GM03348 (cell line): Measurements from ENCODE around the gene ERBIN.
"Not testable (repeated sequence)": the region's sequence is repeated elsewhere in the genome, so short reads cannot be mapped to it uniquely, and the experiment has no call there.

ENCODE experiments used
- DNase-seq: peaks from one replicate; pipeline ENCODE4 v3.0.0; 2012; ENCODE audit warnings: low spot score

ERBIN gene

DNA sequence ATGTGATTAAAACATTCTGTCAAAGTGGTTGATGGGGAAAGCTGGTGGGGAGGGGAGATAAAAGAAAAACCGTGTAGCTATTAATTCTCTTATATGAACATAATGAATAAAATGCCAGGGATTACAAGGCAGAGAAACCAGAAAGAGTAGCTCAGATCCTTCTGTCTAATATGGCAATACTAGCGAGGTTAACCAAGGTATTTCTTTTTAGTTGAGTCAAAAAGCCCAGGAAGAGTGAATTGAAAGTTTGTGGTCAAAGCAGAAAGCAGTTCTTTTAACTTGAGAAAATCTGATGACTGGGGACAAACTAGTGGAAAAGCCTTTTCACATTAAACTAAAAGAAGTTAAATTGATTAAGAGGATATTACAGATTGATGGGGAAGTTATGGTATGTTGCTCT, 76.0 kb downstream of the ERBIN start:
- no peak for DNase-seq

DNA sequence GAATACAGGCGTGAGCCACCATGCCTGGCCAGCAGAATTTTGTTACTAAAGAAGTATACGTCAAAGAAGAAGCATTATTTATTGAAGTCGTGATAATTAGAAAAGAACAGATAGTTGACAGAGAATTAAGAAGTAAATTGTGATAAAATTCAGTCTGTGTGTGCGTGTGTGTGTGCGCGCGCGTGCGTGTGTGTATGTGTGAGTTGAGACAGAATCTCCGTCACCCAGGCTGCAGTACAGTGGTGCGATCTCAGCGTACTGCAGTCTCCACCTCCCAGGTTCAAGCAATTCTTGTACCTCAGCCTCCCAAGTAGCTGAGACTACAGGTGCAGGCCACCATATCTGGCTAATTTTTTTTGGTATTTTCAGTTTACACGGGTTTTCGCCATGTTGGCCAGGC, 77.8 kb downstream of the ERBIN start:
- DNase-seq: no peak

DNA sequence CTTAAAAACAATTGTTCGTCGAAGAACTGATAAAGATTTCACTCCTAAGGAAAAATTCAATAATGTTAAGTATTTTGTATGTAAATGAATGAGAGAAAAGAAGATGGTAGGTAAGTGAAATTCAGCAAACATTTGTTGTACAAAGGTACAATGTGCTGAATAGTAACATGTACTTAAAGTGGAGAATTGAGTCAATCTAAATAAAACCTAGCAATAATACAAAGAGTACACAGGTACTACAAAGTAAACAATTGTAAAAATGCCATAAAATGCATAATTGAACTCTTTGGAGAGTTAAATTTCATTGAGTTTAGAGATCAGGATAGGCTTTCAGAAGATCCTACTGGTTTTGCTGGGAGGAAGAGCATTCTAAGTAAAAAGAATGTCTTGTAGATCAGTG, 82.9 kb downstream of the ERBIN start:
- no peak for DNase-seq

DNA sequence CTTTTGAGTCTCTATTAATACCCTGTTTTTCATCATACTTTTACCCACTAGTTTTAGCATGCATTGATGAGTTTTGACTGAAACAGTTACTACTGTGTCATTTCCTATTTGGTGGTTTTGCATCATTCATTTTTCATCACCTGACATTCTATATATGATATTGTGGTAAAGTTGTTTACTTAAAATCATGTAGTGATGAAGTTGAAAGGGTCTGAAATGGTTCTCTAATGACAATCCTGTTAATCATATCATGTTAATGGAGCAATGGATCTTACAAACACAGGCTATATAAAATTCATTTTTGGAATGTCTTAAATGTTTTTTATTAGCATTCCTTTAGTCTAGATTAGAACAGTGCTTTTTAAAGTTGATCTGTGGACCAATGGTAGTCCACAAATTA, 84.1 kb downstream of the ERBIN start:
- no peak for DNase-seq

DNA sequence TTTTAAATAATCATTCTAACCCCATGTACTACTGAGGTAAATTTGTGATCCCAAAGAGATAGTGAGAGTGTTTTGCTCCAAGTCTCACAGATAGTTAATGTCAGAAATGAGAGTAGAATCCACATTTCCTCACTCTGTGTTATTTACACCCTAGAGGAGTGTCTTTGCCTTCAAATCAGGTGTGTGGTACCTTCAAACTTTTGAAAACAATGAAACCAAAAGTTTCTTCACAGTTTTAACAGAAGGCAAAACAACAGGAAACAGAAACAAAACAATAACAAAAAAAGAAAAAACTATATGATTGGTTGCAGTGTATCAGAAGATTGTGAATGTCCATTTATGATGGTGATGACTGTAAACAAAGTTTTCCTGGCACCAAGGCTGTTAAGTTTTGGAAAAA, 85.9 kb downstream of the ERBIN start:
- no peak for DNase-seq

DNA sequence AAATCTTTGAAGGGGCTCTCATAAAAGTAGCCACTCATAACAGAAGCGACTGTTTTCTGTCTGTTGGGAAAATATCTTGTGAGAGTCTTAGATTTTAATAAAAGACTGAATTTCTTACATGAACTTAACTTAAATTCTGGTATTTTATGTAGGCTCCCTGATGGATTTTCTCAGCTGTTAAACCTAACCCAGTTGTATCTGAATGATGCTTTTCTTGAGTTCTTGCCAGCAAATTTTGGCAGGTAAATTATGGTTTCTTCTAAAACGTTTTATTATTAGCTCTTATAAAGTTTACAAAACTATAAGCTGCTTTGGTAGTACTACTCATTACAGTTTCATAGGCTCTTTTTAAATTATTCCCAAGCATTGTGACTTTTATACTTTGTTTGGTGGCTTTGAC, 87.0 kb downstream of the ERBIN start:
- no peak for DNase-seq

DNA sequence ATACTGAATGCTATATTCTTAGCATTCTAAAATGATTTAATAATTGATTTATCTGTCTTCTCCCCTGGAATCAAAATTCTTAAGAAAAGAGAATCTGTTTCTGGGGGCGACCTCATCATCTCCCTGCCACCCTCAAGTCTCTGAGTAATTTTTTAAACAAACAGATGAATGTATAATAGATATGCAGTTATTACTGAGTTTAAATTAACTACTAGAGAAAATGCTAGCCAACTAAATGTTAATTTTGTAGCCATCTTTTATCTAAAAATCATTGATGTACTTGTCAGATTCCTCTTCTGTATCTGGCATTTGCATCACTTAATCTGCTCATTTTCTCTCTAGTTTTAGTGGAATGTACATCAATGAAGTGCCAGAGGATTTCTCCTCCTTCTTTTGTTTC, 87.5 kb downstream of the ERBIN start:
- DNase-seq: no peak

DNA sequence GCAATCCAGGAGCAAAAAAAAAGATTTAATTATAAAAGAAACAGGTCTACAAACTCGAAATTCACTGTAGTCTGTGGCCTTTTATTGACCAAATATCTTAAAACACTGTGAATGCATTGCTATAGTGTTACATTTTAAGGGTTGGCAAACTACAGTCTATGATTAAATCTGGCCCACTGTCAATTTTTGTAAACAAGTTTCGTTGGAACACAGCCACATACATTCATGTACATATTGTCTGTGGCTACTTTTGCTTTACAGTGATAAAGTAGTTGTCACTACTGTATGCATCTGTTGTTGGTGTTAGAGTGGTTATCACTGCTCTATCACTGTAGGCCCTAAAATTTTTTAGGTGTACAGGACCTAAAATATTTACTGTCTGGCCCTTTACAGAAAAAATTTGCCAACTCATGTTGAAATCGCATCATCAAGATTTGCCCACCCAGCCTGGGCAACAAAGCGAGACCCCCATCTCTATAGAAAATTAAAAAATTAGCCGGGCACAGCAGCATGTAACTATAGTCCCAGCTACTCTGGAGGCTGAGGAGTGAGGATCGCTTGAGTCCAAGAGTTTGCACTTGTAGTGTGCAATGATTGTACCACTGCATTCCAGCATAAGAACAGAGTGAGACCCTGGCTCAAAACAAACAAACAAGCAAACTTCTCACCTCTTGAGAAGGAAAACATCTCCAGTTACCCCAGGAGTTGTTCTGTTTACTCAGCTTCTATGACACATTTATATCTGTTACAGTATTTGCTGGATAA, 89.0 kb downstream of the ERBIN start:
- DNase-seq: no peak

DNA sequence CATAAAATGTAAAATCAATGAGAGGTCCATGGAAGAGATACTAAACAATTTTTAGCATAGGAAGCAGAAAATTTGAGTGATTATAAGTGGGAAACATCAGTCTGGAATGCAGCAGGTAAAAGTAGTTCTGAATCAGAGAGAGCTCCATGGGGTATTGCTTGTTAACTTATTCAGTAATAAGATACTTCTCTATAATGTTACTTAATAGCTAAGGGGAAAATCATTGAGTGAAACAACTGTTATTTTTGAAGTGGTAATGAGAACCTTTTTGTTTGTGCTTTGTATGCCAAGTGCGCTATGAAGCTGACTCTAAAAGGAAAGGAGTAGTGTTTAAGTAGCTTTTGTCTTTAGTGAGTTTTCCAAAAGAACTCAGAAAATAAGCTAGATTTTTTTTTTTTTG, 95.2 kb downstream of the ERBIN start:
- DNase-seq: no peak

DNA sequence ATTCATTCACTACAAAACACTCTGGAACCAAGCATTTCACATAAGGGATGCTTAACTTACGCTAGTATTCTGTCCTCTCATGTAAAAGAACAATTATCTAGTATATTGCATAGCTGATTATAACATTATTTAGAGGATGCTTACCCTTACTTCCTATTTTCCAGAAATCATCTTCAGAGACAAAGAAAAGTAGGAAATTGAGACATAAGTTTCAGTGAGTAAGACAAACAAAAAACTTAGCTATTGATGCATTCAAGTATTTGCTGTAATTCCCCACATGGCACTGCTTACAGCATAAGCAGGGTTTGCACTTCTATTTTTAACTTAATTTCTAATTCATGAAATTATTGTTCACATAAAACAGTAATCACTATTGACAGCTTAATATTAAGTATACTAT, 112.9 kb downstream of the ERBIN start:
- no peak for DNase-seq

DNA sequence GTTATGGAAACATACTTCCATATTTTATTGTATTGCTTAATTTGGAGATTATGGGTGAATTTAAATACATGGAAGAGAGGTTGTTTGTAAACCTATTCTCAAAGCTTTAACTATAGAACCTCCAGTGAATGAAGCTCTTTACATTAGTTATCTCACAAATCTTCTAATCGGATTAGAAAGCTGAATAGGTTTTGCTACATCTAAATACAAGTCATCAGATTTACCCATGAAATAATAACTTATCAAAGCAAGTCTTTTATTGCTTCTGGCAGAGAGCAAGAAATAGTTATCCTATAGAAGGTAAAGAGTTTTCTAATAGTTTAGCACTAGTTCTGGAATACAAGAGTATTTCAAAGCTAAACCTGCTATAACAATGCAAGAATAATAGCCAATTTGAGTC, 113.3 kb downstream of the ERBIN start:
- no peak for DNase-seq

DNA sequence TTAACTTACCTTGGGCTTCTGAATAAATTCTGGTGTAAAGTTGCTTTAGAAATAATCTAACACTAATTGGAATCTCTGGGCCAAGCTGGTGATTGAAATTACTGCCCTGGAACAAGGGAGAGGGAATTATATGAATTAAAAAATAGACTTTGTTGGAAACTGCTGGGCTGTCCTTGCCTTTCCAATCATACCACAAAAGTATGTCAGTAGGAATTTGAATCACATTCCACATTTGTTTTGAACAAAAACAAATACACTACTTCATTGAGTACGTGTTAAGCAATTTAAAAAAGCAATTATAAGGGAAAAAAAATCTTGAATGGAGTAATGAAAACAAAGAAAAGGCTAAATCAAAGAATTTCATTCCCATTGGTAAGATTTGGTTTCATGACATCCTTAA, 115.3 kb downstream of the ERBIN start:
- DNase-seq: peak; percentile 15

DNA sequence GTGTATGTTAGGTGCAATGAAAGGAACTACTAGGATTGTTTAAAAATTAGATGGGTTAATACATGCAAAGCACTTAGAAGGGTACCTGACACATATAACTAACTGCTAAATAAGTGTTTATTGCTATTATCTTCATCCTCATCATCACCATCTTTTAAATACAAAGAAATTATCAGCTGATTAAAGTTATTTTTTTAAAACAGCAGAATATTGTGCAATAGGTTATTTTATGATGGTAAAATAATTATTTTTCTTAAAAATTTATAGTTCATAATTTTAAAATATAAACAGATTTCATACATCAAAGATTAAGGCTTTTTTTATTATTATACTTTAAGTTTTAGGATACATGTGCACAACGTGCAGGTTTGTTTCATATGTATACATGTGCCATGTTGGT, 130.9 kb downstream of the ERBIN start:
- no peak for DNase-seq

DNA sequence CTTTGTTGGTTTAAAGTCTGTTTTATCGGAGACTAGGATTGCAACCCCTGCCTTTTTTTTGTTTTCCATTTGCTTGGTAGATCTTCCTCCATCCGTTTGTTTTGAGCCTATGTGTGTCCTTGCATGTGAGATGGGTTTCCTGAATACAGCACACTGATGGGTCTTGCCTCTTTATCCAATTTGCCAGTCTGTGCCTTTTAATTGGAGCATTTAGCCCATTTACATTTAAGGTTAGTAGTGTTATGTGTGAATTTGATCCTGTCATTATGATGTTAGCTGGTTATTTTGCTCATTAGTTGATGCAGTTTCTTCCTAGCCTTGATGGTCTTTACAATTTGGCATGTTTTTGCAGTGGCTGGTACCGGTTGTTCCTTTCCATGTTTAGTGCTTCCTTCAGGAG, 134.9 kb downstream of the ERBIN start:
- DNase-seq: not testable (repeated sequence)

DNA sequence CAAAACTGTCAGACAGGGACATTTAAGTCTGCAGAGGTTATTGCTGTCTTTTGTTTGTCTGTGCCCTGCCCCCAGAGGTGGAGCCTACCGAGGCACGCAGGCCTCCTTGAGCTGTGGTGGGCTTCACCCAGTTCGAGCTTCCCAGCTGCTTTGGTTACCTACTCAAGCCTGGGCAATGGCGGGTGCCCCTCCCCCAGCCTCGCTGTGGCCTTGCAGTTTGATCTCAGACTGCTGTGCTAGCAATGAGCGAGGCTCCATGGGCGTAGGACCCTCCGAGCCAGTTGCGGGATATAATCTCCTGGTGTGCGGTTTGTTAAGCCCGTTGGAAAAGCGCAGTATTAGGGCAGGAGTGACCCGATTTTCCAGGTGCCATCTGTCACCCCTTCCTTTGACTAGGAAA, 136.7 kb downstream of the ERBIN start:
- not testable (repeated sequence) for DNase-seq

DNA sequence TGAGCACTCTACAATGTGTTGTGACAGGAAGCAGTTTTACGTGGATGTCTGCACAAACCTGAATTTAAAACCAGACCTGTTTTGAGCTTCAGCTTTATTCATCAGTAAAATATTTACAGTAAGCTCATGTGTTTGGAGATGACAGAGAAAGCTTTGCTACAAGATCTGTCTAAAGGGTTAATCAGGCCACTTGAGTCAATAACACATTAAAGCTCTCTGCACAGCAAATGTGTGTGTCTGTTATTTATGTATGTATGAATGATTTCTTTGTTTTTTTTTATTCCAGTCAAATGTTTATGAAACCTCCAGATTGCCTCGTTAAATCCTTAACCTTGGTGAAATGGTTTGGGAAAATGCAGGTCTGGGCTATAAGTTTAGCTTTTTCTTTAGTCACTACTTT, 140.5 kb downstream of the ERBIN start:
- no peak for DNase-seq

DNA sequence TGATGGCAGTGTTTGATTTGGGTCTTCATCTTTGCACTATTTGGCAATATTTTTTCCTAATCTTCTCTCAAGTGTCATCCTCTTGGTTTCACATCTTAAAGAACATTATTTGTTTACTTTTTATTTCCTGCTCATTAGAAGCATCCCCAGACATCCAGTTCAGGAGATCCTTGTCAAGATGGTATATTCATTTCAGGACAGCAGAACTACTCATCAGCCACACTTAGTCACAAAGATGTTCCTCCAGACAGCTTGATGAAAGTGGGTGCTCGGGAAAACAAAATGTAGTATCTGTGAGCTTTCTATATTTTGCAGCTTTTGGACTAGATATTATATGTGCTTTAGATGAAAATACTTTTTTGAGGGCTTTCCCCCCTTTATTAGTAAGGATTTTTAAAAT, 145.7 kb downstream of the ERBIN start:
- DNase-seq: no peak

DNA sequence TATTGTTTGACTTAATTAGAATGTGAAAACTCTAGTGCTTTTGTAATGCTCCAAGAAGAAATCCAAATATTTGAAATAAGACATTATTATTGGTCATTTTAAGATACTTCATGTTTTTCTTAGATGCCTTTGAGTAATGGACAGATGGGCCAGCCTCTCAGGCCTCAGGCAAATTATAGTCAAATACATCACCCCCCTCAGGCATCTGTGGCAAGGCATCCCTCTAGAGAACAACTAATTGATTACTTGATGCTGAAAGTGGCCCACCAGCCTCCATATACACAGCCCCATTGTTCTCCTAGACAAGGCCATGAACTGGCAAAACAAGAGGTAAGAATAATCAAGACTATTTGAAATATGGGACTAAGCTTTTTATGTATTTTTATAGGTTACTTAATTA, 148.5 kb downstream of the ERBIN start:
- no peak for DNase-seq

DNA sequence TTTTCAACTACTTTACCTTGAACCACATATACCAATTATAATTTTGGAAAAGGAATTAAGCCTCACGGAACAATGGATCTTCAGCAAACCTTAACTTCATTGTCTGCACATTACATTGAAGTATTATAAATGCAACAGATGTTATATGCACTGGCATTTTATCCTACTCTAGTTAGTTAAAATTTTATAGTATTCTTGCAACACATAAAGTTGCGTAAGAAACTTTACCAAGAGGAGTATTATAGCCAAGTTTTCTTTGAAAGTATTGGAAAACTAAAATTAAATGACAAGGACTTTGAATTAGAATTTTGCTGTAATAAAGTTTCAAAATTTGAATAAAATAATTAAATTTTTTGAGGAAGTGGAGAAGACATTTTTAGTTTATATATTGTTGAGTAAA, 154.3 kb downstream of the ERBIN start:
- DNase-seq: peak; percentile 5

DNA sequence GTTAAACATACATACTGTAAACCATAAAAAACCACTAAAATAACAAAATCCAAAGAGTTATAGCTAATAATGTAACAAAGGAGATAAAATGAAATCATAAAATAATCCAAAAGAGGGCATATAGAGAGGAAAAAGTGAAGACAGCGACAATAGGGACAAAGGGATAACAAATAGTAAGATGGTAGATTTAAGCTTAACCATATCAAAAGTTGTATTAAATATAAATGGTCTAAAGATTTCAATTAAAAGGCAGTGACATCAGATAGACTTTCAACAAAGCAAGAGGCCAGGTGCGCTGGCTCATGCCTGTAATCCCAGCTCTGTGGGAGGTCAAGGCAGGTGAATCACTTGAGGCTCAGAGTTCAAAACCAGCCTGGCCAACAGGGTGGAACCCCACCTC, 163.0 kb downstream of the ERBIN start:
- DNase-seq: no peak

DNA sequence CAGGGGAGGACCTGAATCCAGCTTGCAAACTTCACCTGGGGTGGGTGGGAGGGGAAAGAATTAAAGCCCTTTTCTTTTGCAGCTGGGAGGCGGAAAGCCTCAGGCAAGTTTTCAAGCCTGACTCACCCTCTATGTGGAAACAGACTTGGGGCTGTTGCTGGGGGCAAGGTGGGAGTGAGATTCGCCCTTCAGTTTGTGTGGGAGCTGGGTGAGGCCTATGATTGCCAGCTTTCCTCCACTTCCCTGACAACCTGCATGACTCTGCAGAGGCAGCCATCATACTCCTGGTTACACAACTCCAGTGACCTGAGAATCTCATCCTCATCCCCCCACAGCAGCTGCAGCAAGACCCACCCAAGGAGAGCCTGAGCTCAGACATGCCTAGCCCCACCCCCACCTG, 174.5 kb downstream of the ERBIN start:
- DNase-seq: no peak

DNA sequence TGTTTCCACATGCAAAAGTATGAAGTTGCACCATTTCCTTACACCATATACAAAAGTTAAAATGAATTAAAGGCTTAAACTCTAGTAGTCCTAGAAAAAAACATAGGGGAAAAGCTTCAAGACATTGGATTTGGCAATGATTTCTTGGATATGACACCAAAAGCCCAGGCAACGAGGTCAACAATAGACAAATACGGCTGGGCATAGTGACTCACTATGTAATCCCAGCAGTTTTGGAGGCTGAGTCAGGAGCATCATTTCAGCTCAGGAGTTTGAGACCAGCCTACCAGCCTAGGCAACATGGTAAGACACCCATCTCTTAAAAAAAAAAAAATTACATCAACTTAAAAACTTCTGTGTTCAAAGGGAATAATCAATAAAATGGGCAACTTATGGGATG, 186.8 kb downstream of the ERBIN start:
- DNase-seq: no peak

DNA sequence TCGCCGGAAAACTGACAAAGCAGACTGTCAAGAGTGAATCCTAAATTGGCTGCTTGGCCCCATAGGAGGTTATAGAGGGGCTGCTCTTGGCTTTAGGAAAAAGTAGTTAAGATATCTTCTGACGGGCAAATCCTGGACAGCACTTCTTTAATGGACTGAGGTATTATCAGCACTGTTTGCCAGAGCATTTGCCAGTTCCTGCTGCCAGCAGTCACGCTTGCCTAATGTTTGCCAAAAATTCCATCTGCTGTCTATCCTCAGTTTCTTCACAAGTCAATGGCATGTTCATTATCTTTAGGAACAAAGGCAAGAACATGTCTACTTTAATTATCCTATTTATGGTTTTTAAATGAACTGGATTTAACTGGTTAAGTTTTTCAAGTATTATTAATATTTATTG, 191.9 kb downstream of the ERBIN start:
- DNase-seq: no peak

DNA sequence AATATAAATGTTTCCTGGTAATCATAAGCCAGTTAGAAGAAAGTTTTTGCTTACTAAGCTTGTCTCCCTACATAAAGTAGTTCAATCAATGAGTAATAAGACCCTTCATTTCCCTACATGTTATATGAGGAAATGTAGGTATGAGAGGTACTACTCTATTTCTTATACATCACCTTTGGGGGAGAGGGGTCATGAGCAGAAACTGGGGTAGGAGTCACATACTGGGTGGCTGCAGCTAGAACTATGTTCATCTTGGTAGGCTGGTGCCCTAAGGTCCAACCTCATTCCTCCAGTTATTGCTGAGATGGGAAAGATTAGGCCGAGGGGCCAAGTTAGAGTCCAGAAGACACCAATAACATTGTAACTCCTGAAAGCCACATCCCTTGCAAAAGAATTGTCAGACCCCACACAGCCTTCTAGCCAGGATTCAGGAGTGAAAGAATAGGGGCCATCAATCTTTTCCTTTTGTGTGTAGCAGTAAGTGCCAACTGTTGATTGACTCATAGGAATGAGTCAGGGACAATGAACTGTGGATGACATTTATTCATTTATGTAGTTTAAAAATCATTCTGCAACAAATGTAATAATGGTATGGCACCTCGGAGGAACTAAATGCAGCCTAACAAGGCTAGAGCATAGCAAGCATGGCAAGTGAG, 196.1 kb downstream of the ERBIN start:
- peak; percentile 11 for DNase-seq
